K562 (cell line): Measurements from ENCODE around the gene SLC35G6. TPM values are rescaled to one million over a fixed set of nuclear protein-coding genes. Genes with fewer than 3 reads are reported as not detected.
A peak's percentile ranks its signal among the peaks of the same experiment; 100 is the strongest.

ENCODE experiments used
- ATAC-seq: fragments of 200-7000 bp; cut with Tn5 transposase; 3 replicates; pipeline ENCODE4 v1.9.1; 2020; ENCODE audit warnings: moderate library complexity
- BruUV-seq: library from RNA; stranded (reverse); fragments of 400-500 nt; replicated peaks from 2 replicates; lab custom pipeline; 2021; lab: Mats Ljungman, UMichigan
- CTCF ChIA-PET: fragments of 300-600 bp; formaldehyde crosslinking; extraction: SDS; loops from one replicate; lab custom pipeline; 2021; ENCODE audit warnings: low intra/inter-chr PET ratio; lab: Yijun Ruan, JAX
- POLR2A ChIA-PET: fragments of 300-600, 350-650 bp; sonication (Branson Sonifier 250); formaldehyde crosslinking; extraction: SDS; loops from one replicate; lab custom pipeline; 2021; ENCODE audit warnings: antibody characterized with exemption, inconsistent platforms; lab: Yijun Ruan, JAX
- DNase-seq, 4 experiments: peaks; one replicate each; pipeline versions ENCODE4 v3.0.0 to v3.0.0-alpha.2; 2011 to 2018; ENCODE audit warnings: low spot score in 3 of 4, mixed read lengths in 3 of 4; ENCODE audit errors: extremely low read depth in 1 of 4
- FAIRE-seq: peaks from 2 replicates; lab custom pipeline; 2011; peaks lifted over from hg19 to GRCh38; lab: Jason Lieb, UNC
- H2AFZ ChIP-seq: 2 replicates; pipeline ENCODE4 v1.6.0; 2011; ENCODE audit warnings: low read depth, low read length, control low read depth, inconsistent platforms
- H3K27ac ChIP-seq: fragments of 200-600 bp; 3 replicates; pipeline ENCODE4 v1.8.0; 2011; ENCODE audit warnings: low read depth, mild to moderate bottlenecking, control low read depth, inconsistent platforms, low read length, moderate library complexity, mixed read lengths; ENCODE audit errors: extremely low read depth
- H3K27me3 ChIP-seq, 2 experiments: fragments of 300-600 bp in 1 of 2; 2 replicates in 1 of 2; 3 replicates in 1 of 2; pipeline versions ENCODE4 v1.6.0 to v1.8.0; 2011; ENCODE audit warnings: inconsistent platforms in 2 of 2, low read length in 2 of 2, mild to moderate bottlenecking in 1 of 2, mixed read lengths in 1 of 2, moderate library complexity in 1 of 2; ENCODE audit not compliant: control insufficient read depth in 2 of 2, insufficient read depth in 2 of 2
- H3K36me3 ChIP-seq: fragments of 300-600 bp; 3 replicates; pipeline ENCODE4 v1.8.0; 2011; ENCODE audit warnings: mild to moderate bottlenecking, low read length, inconsistent platforms; ENCODE audit not compliant: control insufficient read depth, insufficient read depth
- H3K4me1 ChIP-seq, 2 experiments: fragments of 200-600 bp in 1 of 2; replicated peaks in 1 of 2; 2 replicates in 1 of 2; 3 replicates in 1 of 2; pipeline versions ENCODE4 v1.5.1 to v1.8.0; 2011; ENCODE audit warnings: inconsistent platforms in 2 of 2, low read length in 2 of 2, mild to moderate bottlenecking in 1 of 2, mixed read lengths in 1 of 2, moderate library complexity in 1 of 2; ENCODE audit not compliant: control insufficient read depth in 2 of 2, insufficient read depth in 2 of 2
- H3K4me2 ChIP-seq: 2 replicates; pipeline ENCODE4 v1.6.1; 2011; ENCODE audit warnings: low read length, control low read depth, inconsistent platforms, mixed read lengths; ENCODE audit not compliant: insufficient read depth
- H3K4me3 ChIP-seq: fragments of 200-600 bp; sonication (generic), shearing (Covaris generic); 2 replicates; pipeline ENCODE4 v1.5.1; 2016; ENCODE audit warnings: control low read depth, inconsistent platforms
- H3K79me2 ChIP-seq: fragments of 200-600 bp; 3 replicates; pipeline ENCODE4 v1.8.0; 2011; ENCODE audit warnings: low read length, inconsistent platforms; ENCODE audit not compliant: control insufficient read depth, insufficient read depth
- H3K9ac ChIP-seq, 2 experiments: 2 replicates each; pipeline versions ENCODE4 v1.6.0 to v1.6.1; 2011; ENCODE audit warnings: low read depth in 2 of 2, low read length in 2 of 2, control low read depth in 1 of 2, inconsistent platforms in 1 of 2, mild to moderate bottlenecking in 1 of 2, mixed read lengths in 1 of 2; ENCODE audit not compliant: insufficient read depth in 1 of 2
- H3K9me1 ChIP-seq: one replicate; pipeline ENCODE4 v1.6.0; 2011; ENCODE audit warnings: inconsistent platforms, mild to moderate bottlenecking, low read length, moderate library complexity; ENCODE audit not compliant: control insufficient read depth, insufficient read depth
- H3K9me3 ChIP-seq: replicated peaks from 2 replicates; pipeline ENCODE4 v1.5.1; 2011; ENCODE audit warnings: low read depth, low read length, inconsistent platforms; ENCODE audit not compliant: control insufficient read depth, insufficient read depth
- H4K20me1 ChIP-seq: replicated peaks from 2 replicates; pipeline ENCODE4 v1.6.1; 2011; ENCODE audit warnings: low read length, inconsistent platforms, mixed read lengths; ENCODE audit not compliant: control insufficient read depth, insufficient read depth
- BRCA1 ChIP-seq, 2 experiments: fragments of 450-650 bp in 1 of 2; sonication (generic) in 1 of 2; formaldehyde crosslinking in 1 of 2; IDR thresholded peaks; 2 replicates each; pipeline versions ENCODE4 v1.5.0 to v1.6.1; 2017 to 2020; ENCODE audit warnings: mild to moderate bottlenecking in 1 of 2, missing genetic modification reagents in 1 of 2
- CREM ChIP-seq: IDR thresholded peaks from 2 replicates; pipeline ENCODE4 v1.6.1; 2014; ENCODE audit warnings: antibody characterized with exemption, low read depth
- DNMT1 ChIP-seq: fragments of 450-650 bp; IDR thresholded peaks from 2 replicates; pipeline ENCODE4 v1.6.1; 2016; ENCODE audit warnings: antibody characterized with exemption, mild to moderate bottlenecking
- POLR2G ChIP-seq: fragments of 200-400 bp; formaldehyde crosslinking; IDR thresholded peaks from 2 replicates; pipeline ENCODE4 v1.6.1; 2017; ENCODE audit warnings: low read depth, mild to moderate bottlenecking, antibody characterized with exemption, low read length, moderate library complexity
- WGBS: fragments of 100-300 bp; shearing (Covaris generic); methylation state at CpG from one replicate; pipeline ENCODE4 v1.1.6; 2016; ENCODE audit warnings: low coverage, mixed read lengths; ENCODE audit not compliant: insufficient coverage; ENCODE audit errors: missing lambda C conversion rate; 5-methylcytosine and 5-hydroxymethylcytosine counted together
- in situ Hi-C: fragments of 300-500 bp; cut with MboI; formaldehyde crosslinking; loops from 4 replicates; pipeline ENCODE4 v1.15.0; 2018; ENCODE audit warnings: inconsistent platforms, mixed read lengths
- intact Hi-C: fragments of 100-400 bp; cut with micrococcal nuclease; formaldehyde crosslinking; loops from 2 replicates; pipeline ENCODE4 v1.14.2; 2022
- polyA plus RNA-seq, 8 experiments: library from polyadenylated mRNA; depleted of rRNA in 4 of 8; stranded (reverse) in 5 of 8; unstranded in 3 of 8; fragments of >200 nt; fragmentation: Nextera tagmentation in 2 of 8; fragmentation: Illumina TruSeq in 1 of 8; extraction: Ambion mirVana in 2 of 8; extraction: Trizol in 1 of 8; gene quantifications; 2 replicates each; pipeline versions ENCODE4 v1.2.1 to v1.2.3, GENCODE V29; 2011 to 2014; ENCODE audit warnings: inconsistent platforms in 1 of 8, missing spikeins in 1 of 8
- total RNA-seq, 7 experiments: library from RNA; depleted of rRNA in 6 of 7; stranded (reverse); fragments of >200 nt in 6 of 7; fragmentation: Illumina TruSeq in 2 of 7; extraction: Trizol in 2 of 7; gene quantifications; 2 replicates each; pipeline versions ENCODE4 v1.2.1 to v1.2.3, GENCODE V29; 2011 to 2021; ENCODE audit warnings: low replicate concordance in 1 of 7
- TF ChIP-seq, protein P1 (sequence below), 2 experiments: fragments of 450-650 bp in 1 of 2; sonication (generic) in 1 of 2; formaldehyde crosslinking in 1 of 2; IDR thresholded peaks in 1 of 2; conservative IDR thresholded peaks in 1 of 2; 2 replicates each; pipeline versions ENCODE4 v1.6.1 to v1.8.1; 2016 to 2023; ENCODE audit warnings: mild to moderate bottlenecking in 2 of 2, moderate library complexity in 2 of 2, inconsistent platforms in 1 of 2, missing genetic modification reagents in 1 of 2

The SLC35G6 gene
- total and polyA plus RNA-seq, 9 of the 15 experiments (the other 6 are each of a cell fraction or from before 2014, with no cell fraction given): not detected

DNA sequence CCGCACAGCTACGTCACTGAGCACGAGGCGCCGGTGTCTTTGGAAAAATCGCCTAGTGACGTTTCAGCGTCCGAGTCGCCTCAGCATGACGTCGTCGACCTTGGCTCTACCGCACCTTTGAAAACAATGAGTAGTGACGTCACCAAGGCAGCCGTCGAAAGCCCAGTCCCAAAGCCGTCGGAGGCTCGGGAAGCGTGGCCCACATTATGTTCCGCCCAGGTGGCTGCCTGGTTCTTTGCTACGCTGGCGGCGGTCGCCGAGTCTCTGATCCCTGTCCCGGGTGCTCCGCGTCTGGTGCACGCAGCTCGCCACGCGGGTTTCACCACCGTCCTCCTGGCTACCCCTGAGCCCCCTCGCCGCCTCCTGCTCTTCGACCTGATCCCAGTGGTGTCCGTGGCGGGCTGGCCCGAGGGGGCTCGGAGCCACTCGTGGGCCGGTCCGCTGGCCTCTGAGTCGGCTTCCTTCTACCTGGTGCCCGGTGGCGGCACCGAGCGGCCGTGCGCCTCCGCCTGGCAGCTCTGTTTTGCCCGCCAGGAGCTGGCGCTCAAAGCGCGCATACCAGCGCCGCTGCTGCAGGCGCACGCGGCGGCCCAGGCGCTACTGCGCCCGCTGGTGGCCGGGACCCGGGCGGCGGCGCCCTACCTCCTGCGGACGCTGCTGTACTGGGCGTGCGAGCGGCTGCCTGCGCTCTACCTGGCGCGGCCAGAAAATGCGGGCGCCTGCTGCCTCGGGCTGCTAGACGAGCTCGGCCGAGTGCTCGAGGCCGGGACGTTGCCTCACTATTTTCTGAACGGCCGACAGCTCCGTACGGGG lies 44.5 kb upstream of the SLC35G6 start:
- TF ChIP-seq POLR2G (no peak), BRCA1 (IDR thresholded peaks at IDR 0.05) (no peak), BRCA1 (CRISPR knock-in tag; IDR thresholded peaks at IDR 0.05) (no peak), CREM (0 out of 2 replicates have a peak, but pooled peaks have one; percentile 9), DNMT1 (no peak)
- TF ChIP-seq, protein P1, sequence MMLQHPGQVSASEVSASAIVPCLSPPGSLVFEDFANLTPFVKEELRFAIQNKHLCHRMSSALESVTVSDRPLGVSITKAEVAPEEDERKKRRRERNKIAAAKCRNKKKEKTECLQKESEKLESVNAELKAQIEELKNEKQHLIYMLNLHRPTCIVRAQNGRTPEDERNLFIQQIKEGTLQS (IDR thresholded peaks at IDR 0.05): peak; percentile 34; the same call in 1 of the 2 replicates
- TF ChIP-seq, protein P1 (CRISPR knock-in tag; conservative IDR thresholded peaks at IDR 0.05): no peak
- Histone ChIP-seq H3K4me1 (peaks cover 17 to 60% of the 10 kb centered on the region in 2 experiments; a peak in 4 of 5 replicates), H3K36me3 (no peaks in the 10 kb centered on the region), H3K9me3 (no peaks in the 10 kb centered on the region), H3K4me2 (peak overlapping the region; percentile 90), H3K79me2 (peaks cover 7% of the 10 kb centered on the region; the same call in 2 of the 3 replicates), H3K4me3 (peak overlapping the region; percentile 64), H3K27me3 (no peaks in the 10 kb centered on the region), H3K9me1 (peaks cover 2% of the 10 kb centered on the region), H3K27ac (peak overlapping the region; percentile 75; the same call in 2 of the 3 replicates), H3K9ac (peak overlapping the region; percentile 64 to 90), H2AFZ (no peak overlapping the region), H4K20me1 (no peaks in the 10 kb centered on the region)
- in situ Hi-C loops (no loop called here), intact Hi-C loops (loop anchor here (5.0 kb wide), 2 partner anchors 34 to 46 kb away; partner anchors contain the start of genes POLR2A, SLC35G6 and TMEM256)
- DNase-seq: no peak
- POLR2A ChIA-PET: interaction anchor here (4.2 kb wide), 1 partner anchor 48 kb away, joined by 21 read pairs; the partner anchor contains the start of gene POLR2A
- FAIRE-seq: no peak
- ATAC-seq: no peak
- CTCF ChIA-PET: no interaction called here
- WGBS: 96% methylated on average over 14 of the region's 92 CpGs
- BruUV-seq: no TSS peak
